Esophagus muscularis mucosa (tissue), 4 donors: ENCODE data around the gene CD1C.

Experiments
- CTCF ChIP-seq, 3 experiments: fragments of 200-600 bp in 2 of 3; fragments of 450-650 bp in 1 of 3; sonication (generic) in 2 of 3; IDR thresholded peaks; one replicate each; pipeline ENCODE4 v1.5.1; 2017 to 2019; ENCODE audit warnings: antibody characterized with exemption in 3 of 3, mild to moderate bottlenecking in 2 of 3, moderate library complexity in 1 of 3
- EP300 ChIP-seq: sonication (generic); formaldehyde crosslinking; IDR thresholded peaks from one replicate; pipeline ENCODE4 v1.6.1; 2017; ENCODE audit warnings: antibody characterized with exemption
- POLR2A ChIP-seq: fragments of 450-650 bp; IDR thresholded peaks from one replicate; pipeline ENCODE4 v1.6.1; 2017; ENCODE audit warnings: antibody characterized with exemption, moderate library complexity, mild to moderate bottlenecking, low read depth

GRCh38 chr1:158330391-158331105 is 40.8 kb downstream of the CD1C start:
- TF ChIP-seq CTCF (IDR thresholded peaks at IDR 0.05) (no peak), POLR2A (no peak), EP300 (no peak)
